ENCODE data around the gene MCIDAS. TPM values are rescaled to one million over a fixed set of nuclear protein-coding genes. Genes with fewer than 3 reads are reported as not detected.

MCIDAS gene
- total and polyA plus RNA-seq, 10 of the 15 experiments (the other 5 are each of a cell fraction or from before 2014, with no cell fraction given): not detected

GRCh38 chr5:55232985-55233928 is 6.1 kb upstream of the MCIDAS start, which contains the start of gene CCNO:
CCNO (minus strand) TSS chr5:55233608; CDS start chr5:55233523, 85 bp downstream.
- TF ChIP-seq CTCF (IDR thresholded peaks at IDR 0.05 in 2 of 3, conservative IDR thresholded peaks at IDR 0.05 in 1 of 3; ENCODE audit: control insufficient read depth in 2 of 3, extremely low read depth in 1 of 3, insufficient read depth in 1 of 3, low read depth in 3 of 3, low read length in 3 of 3) (peak in 2 of 3 experiments; percentile 8 to 15; a peak in 1 of 6 replicates), SREBF2 (IDR thresholded peaks at IDR 0.05; ENCODE audit: low read length) (no peak), YBX1 (IDR thresholded peaks at IDR 0.05) (no peak), MTA2 (IDR thresholded peaks at IDR 0.05; ENCODE audit: low read depth) (no peak), SUZ12 (IDR thresholded peaks at IDR 0.05; ENCODE audit: unreplicated experiment) (peak; percentile 28), SKIL (IDR thresholded peaks at IDR 0.05; ENCODE audit: low read depth, poor library complexity, severe bottlenecking) (no peak)
- no peaks in the 10 kb centered on the region for H4K20me1 ChIP-seq (ENCODE audit: control insufficient read depth, insufficient read depth)

More at GRCh38 chr5:55232985-55233928, 6.1 kb upstream of the MCIDAS start, which contains the start of gene CCNO:
- Histone ChIP-seq H3K4me1 (ENCODE audit: control insufficient read depth, insufficient read depth, low read length) (peaks cover 9% of the 10 kb centered on the region), H3K27me3 (replicated peaks in 1 of 2; ENCODE audit: control insufficient read depth in 2 of 2, insufficient read depth in 2 of 2, low read length in 1 of 2) (peaks cover 24 to 36% of the 10 kb centered on the region in 2 experiments), H3K9me3 (replicated peaks; ENCODE audit: control insufficient read depth, insufficient read depth, low read length) (no peaks in the 10 kb centered on the region), H3K4me3 (peak within 1 kb of the TSS; percentile 62), H3K36me3 (ENCODE audit: control insufficient read depth in 2 of 2, insufficient read depth in 2 of 2, low read length in 1 of 2) (no peaks in the 10 kb centered on the region), H3K9ac (ENCODE audit: control insufficient read depth, insufficient read depth, low read length) (no peak within 1 kb of the TSS), H3K4me2 (ENCODE audit: control insufficient read depth, insufficient read depth) (peak within 1 kb of the TSS; percentile 97), H3K27ac (ENCODE audit: control insufficient read depth, insufficient read depth) (no peak within 1 kb of the TSS), H3K79me2 (ENCODE audit: control insufficient read depth, insufficient read depth, low read length) (no peaks in the 10 kb centered on the region), H2AFZ (ENCODE audit: control insufficient read depth, low read depth, low read length) (peak within 1 kb of the TSS; percentile 10)
- ATAC-seq (peak; percentile 80), DNase-seq (ENCODE audit: low read depth, low spot score) (no peak), FAIRE-seq (no peak)
- intact Hi-C loops (cut with micrococcal nuclease; ENCODE audit: unreplicated experiment): no loop called here
- no TSS peak for BruUV-seq (replicated peaks)
- 2% methylated on average over 91 of the region's 106 CpGs for WGBS (ENCODE audit: insufficient coverage, insufficient replicate concordance, low lambda C conversion rate, missing lambda C conversion rate)
- ChIA-PET POLR2A (no interaction called here), SMC1A (ENCODE audit: uncharacterized antibody, unreplicated experiment) (interaction anchor here (1.0 kb wide), 1 partner anchor 61 kb away, joined by 3 read pairs; no protein-coding TSS in a partner anchor), RAD21 (ENCODE audit: unreplicated experiment) (no interaction called here), CTCF (no interaction called here)
- in situ Hi-C loops (cut with MboI): no loop called here
